Spleen (tissue), 7 donors: ENCODE measurements around the gene SNX12.

Experiments used
- CTCF ChIP-seq, 11 experiments: fragments of 200-600 bp in 7 of 11; fragments of 450-650 bp in 4 of 11; sonication (generic) in 4 of 11; IDR thresholded peaks in 8 of 11; conservative IDR thresholded peaks in 3 of 11; 1 replicate in 7 of 11; 2 replicates in 4 of 11; pipeline versions ENCODE4 v1.4.0 to v1.8.0; 2016 to 2021; ENCODE audit warnings: antibody characterized with exemption in 11 of 11, inconsistent platforms in 4 of 11, mild to moderate bottlenecking in 1 of 11
- POLR2A ChIP-seq, 3 donors: fragments of 450-650 bp; IDR thresholded peaks; one replicate each; pipeline ENCODE4 v1.5.1; 2017; ENCODE audit warnings: antibody characterized with exemption in 3 of 3, mild to moderate bottlenecking in 1 of 3
- POLR2AphosphoS5 ChIP-seq, 3 donors: sonication (generic); formaldehyde crosslinking; IDR thresholded peaks; one replicate each; pipeline ENCODE4 v1.5.1; 2017; ENCODE audit warnings: antibody characterized with exemption in 3 of 3
- donor health status: DM: no; HTN: no; CAD: no; lungs with moderate emphysema.
- donor health status: DM: no; HTN: no; CAD: no.
- donor health status: DM: no; HTN: no; CAD: no.

GRCh38 chrX:71053217-71053621 lies 14.9 kb downstream of the SNX12 start:
- TF ChIP-seq CTCF (IDR thresholded peaks at IDR 0.05 in 8 of 11, conservative IDR thresholded peaks at IDR 0.05 in 3 of 11), result no peak
- no peak for TF ChIP-seq POLR2AphosphoS5 (IDR thresholded peaks at IDR 0.05)
- no peak for TF ChIP-seq POLR2A (IDR thresholded peaks at IDR 0.05)
